H1 (cell line): ENCODE results near the gene TPD52L1. TPM values are rescaled to one million over a fixed set of nuclear protein-coding genes. Genes with fewer than 3 reads are reported as not detected.

Source experiments
- ASH2L ChIP-seq: fragments of 200-600, 300-600 bp; sonication (generic); IDR thresholded peaks from one replicate; pipeline ENCODE4 v1.7.1; 2017; ENCODE audit warnings: low read length
- HDAC2 ChIP-seq, 2 experiments: fragments of 300-600 bp in 1 of 2; sonication (generic) in 1 of 2; IDR thresholded peaks; 2 replicates each; pipeline ENCODE4 v1.6.1; 2011 to 2012; ENCODE audit warnings: low read depth in 2 of 2, low read length in 2 of 2, mild to moderate bottlenecking in 2 of 2, moderate library complexity in 2 of 2, borderline replicate concordance in 1 of 2, inconsistent platforms in 1 of 2
- NANOG ChIP-seq: IDR thresholded peaks from 2 replicates; pipeline ENCODE4 v1.6.1; 2011; ENCODE audit warnings: low read length, low read depth, mild to moderate bottlenecking, inconsistent platforms; ENCODE audit not compliant: insufficient read depth, poor library complexity, severe bottlenecking
- SP2 ChIP-seq: IDR thresholded peaks from 2 replicates; pipeline ENCODE4 v1.6.1; 2012; ENCODE audit warnings: mild to moderate bottlenecking, low read length, inconsistent platforms
- YY1 ChIP-seq: IDR thresholded peaks from 2 replicates; pipeline ENCODE4 v1.6.1; 2011; ENCODE audit warnings: low read depth, mild to moderate bottlenecking, low read length
- polyA plus RNA-seq, 7 experiments: library from polyadenylated mRNA; depleted of rRNA in 3 of 7; stranded (reverse) in 5 of 7; unstranded in 2 of 7; fragments of >200 nt in 5 of 7; fragments of 200-250 nt in 2 of 7; gene quantifications; 1 replicate in 5 of 7; 2 replicates in 1 of 7; 4 replicates in 1 of 7; pipeline versions ENCODE4 v1.2.1 to v1.2.3, GENCODE V29; 2011 to 2013; ENCODE audit warnings: missing spikeins in 2 of 7, mixed read lengths in 2 of 7
- total RNA-seq: library from RNA; stranded (reverse); fragmentation: NEBNext Ultra II Directional; extraction: Animal tissue kit (Norgen Biotek cat#: 25700); gene quantifications from 2 replicates; pipeline ENCODE4 v1.2.1, GENCODE V29; 2021
- TF ChIP-seq, protein P1 (sequence below), 3 experiments: IDR thresholded peaks; 1 replicate in 2 of 3; 2 replicates in 1 of 3; pipeline versions ENCODE4 v1.5.1 to v1.6.1; 2011; ENCODE audit warnings: low read length in 3 of 3, mild to moderate bottlenecking in 3 of 3, inconsistent platforms in 2 of 3, low read depth in 1 of 3, moderate library complexity in 1 of 3; ENCODE audit not compliant: insufficient read depth in 1 of 3; ENCODE audit errors: control extremely low read depth in 1 of 3

The TPD52L1 gene
- total and polyA plus RNA-seq, 2 of the 8 experiments (the other 6 are each of a cell fraction or from before 2014, with no cell fraction given) = 7.4 to 14.2 TPM

DNA sequence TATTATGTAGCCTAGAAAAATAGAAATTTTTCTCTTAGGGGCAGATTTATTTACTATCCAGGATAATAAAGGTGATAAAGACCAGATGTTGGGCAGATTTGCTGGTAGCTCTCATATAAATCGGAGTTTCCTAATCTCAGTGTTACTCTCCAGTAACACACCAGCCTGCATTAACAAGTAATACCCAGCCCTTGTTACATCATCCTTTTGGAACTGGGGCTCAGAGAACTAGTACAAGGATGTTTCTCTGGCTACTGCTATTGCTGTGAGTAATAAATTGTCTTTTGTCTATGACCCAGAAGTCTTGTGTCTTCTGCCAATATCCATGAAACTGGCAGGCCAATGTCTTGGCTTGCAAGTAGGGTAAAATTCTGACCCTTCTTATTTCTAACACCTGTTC is 16.8 kb downstream of the TPD52L1 start (continued):
- TF ChIP-seq, protein P1, sequence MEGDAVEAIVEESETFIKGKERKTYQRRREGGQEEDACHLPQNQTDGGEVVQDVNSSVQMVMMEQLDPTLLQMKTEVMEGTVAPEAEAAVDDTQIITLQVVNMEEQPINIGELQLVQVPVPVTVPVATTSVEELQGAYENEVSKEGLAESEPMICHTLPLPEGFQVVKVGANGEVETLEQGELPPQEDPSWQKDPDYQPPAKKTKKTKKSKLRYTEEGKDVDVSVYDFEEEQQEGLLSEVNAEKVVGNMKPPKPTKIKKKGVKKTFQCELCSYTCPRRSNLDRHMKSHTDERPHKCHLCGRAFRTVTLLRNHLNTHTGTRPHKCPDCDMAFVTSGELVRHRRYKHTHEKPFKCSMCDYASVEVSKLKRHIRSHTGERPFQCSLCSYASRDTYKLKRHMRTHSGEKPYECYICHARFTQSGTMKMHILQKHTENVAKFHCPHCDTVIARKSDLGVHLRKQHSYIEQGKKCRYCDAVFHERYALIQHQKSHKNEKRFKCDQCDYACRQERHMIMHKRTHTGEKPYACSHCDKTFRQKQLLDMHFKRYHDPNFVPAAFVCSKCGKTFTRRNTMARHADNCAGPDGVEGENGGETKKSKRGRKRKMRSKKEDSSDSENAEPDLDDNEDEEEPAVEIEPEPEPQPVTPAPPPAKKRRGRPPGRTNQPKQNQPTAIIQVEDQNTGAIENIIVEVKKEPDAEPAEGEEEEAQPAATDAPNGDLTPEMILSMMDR (IDR thresholded peaks at IDR 0.05; ENCODE audit: control extremely low read depth in 1 of 3, insufficient read depth in 1 of 3, low read depth in 1 of 3, low read length in 3 of 3) = no peak
- no peak for TF ChIP-seq YY1
- TF ChIP-seq SP2 = no peak
- TF ChIP-seq ASH2L = no peak
- no peak for TF ChIP-seq NANOG
- no peak for TF ChIP-seq HDAC2 (IDR thresholded peaks at IDR 0.05; ENCODE audit: borderline replicate concordance in 1 of 2, low read depth in 2 of 2, low read length in 2 of 2)
